GM12878 (cell line): ENCODE measurements around the gene KIF2C. TPM values are rescaled to one million over a fixed set of nuclear protein-coding genes. Genes with fewer than 3 reads are reported as not detected.

Experiments used
- ATAC-seq: fragments of 200-7000 bp; cut with Tn5 transposase; 3 replicates; pipeline ENCODE4 v1.9.1; 2020; ENCODE audit warnings: mild to moderate bottlenecking, moderate library complexity
- BruUV-seq: library from RNA; stranded (reverse); fragments of 400-500 nt; replicated peaks from 2 replicates; lab custom pipeline; 2021; lab: Mats Ljungman, UMichigan
- CTCF ChIA-PET: fragments of 300-600 bp; sonication (Branson Sonifier 250); formaldehyde crosslinking; extraction: SDS; loops from one replicate; lab custom pipeline; 2021; ENCODE audit warnings: inconsistent platforms; lab: Yijun Ruan, JAX
- POLR2A ChIA-PET: fragments of 350-600 bp; formaldehyde crosslinking; extraction: SDS; loops from one replicate; lab custom pipeline; 2021; ENCODE audit warnings: inconsistent platforms; lab: Charles Lee
- RAD21 ChIA-PET: fragments of 300-600 bp; sonication (Branson Sonifier 250); formaldehyde crosslinking; loops from one replicate; lab custom pipeline; 2023; ENCODE audit warnings: antibody characterized with exemption; ENCODE audit not compliant: unreplicated experiment; lab: Charles Lee
- SMC1A ChIA-PET: fragments of 300-600 bp; sonication (Branson Sonifier 250); formaldehyde crosslinking; loops from one replicate; lab custom pipeline; 2023; ENCODE audit not compliant: unreplicated experiment, uncharacterized antibody; lab: Charles Lee
- DNase-seq: peaks from one replicate; pipeline ENCODE4 v3.0.0-alpha.2; 2011; ENCODE audit warnings: low read depth, low spot score
- FAIRE-seq: peaks from 3 replicates; lab custom pipeline; 2011; peaks lifted over from hg19 to GRCh38; lab: Jason Lieb, UNC
- H2AFZ ChIP-seq: 2 replicates; pipeline ENCODE4 v1.6.0; 2011; ENCODE audit warnings: low read depth, low read length, control low read depth; ENCODE audit not compliant: control insufficient read depth
- H3K27ac ChIP-seq: 2 replicates; pipeline ENCODE4 v1.5.1; 2011; ENCODE audit warnings: control low read depth; ENCODE audit not compliant: control insufficient read depth, insufficient read depth
- H3K27me3 ChIP-seq, 2 experiments: replicated peaks in 1 of 2; 2 replicates each; pipeline versions ENCODE4 v1.6.0 to v1.6.1; 2011; ENCODE audit warnings: low read length in 1 of 2; ENCODE audit not compliant: control insufficient read depth in 2 of 2, insufficient read depth in 2 of 2
- H3K36me3 ChIP-seq, 2 experiments: 2 replicates each; pipeline ENCODE4 v1.5.1; 2011; ENCODE audit warnings: low read length in 1 of 2; ENCODE audit not compliant: control insufficient read depth in 2 of 2, insufficient read depth in 2 of 2
- H3K4me1 ChIP-seq: 2 replicates; pipeline ENCODE4 v1.6.1; 2011; ENCODE audit warnings: mild to moderate bottlenecking, low read length, moderate library complexity, mixed read lengths; ENCODE audit not compliant: control insufficient read depth, insufficient read depth
- H3K4me2 ChIP-seq: 2 replicates; pipeline ENCODE4 v1.6.0; 2011; ENCODE audit warnings: control low read depth; ENCODE audit not compliant: control insufficient read depth, insufficient read depth
- H3K4me3 ChIP-seq: fragments of 200-600 bp; sonication (generic); 2 replicates; pipeline ENCODE4 v1.5.1; 2016
- H3K79me2 ChIP-seq: 2 replicates; pipeline ENCODE4 v1.6.0; 2011; ENCODE audit warnings: low read length; ENCODE audit not compliant: control insufficient read depth, insufficient read depth
- H3K9ac ChIP-seq: 2 replicates; pipeline ENCODE4 v1.8.0; 2011; ENCODE audit warnings: low read length, control low read depth, mixed read lengths; ENCODE audit not compliant: control insufficient read depth, insufficient read depth
- H3K9me3 ChIP-seq: replicated peaks from 3 replicates; pipeline ENCODE4 v1.5.1; 2011; ENCODE audit warnings: mild to moderate bottlenecking, low read length; ENCODE audit not compliant: control insufficient read depth, insufficient read depth
- H4K20me1 ChIP-seq: 2 replicates; pipeline ENCODE4 v1.6.0; 2011; ENCODE audit not compliant: control insufficient read depth, insufficient read depth
- IRF5 ChIP-seq: fragments of 450-650 bp; IDR thresholded peaks from 2 replicates; pipeline ENCODE4 v1.6.1; 2017; ENCODE audit warnings: borderline replicate concordance
- MEF2B ChIP-seq: fragments of 450-650 bp; IDR thresholded peaks from 2 replicates; pipeline ENCODE4 v1.6.1; 2018; ENCODE audit warnings: mild to moderate bottlenecking, moderate library complexity; ENCODE audit not compliant: partially characterized antibody, poor library complexity, severe bottlenecking
- MTA3 ChIP-seq: IDR thresholded peaks from 2 replicates; pipeline ENCODE4 v1.6.1; 2012; ENCODE audit warnings: low read length, inconsistent platforms, borderline replicate concordance
- NR2C2 ChIP-seq: IDR thresholded peaks from 2 replicates; pipeline ENCODE4 v1.6.1; 2011; ENCODE audit warnings: borderline replicate concordance, low read depth; ENCODE audit not compliant: control insufficient read depth, insufficient read length
- PKNOX1 ChIP-seq: fragments of 450-650 bp; IDR thresholded peaks from 2 replicates; pipeline ENCODE4 v1.6.1; 2016; ENCODE audit warnings: mild to moderate bottlenecking
- POLR2AphosphoS5 ChIP-seq: IDR thresholded peaks from 2 replicates; pipeline ENCODE4 v1.6.1; 2011; ENCODE audit warnings: mild to moderate bottlenecking, low read length, inconsistent platforms
- RAD21 ChIP-seq: IDR thresholded peaks from 2 replicates; pipeline ENCODE4 v1.6.1; 2011; ENCODE audit warnings: mild to moderate bottlenecking, low read depth, low read length, moderate library complexity; ENCODE audit not compliant: insufficient read depth
- RAD51 ChIP-seq: fragments of 450-650 bp; IDR thresholded peaks from 2 replicates; pipeline ENCODE4 v1.6.1; 2016; ENCODE audit warnings: moderate library complexity, mild to moderate bottlenecking, inconsistent platforms
- RELB ChIP-seq: fragments of 450-650 bp; IDR thresholded peaks from 2 replicates; pipeline ENCODE4 v1.6.1; 2017; ENCODE audit warnings: low read depth, mild to moderate bottlenecking, moderate library complexity
- RUNX3 ChIP-seq: IDR thresholded peaks from 2 replicates; pipeline ENCODE4 v1.6.1; 2012; ENCODE audit warnings: low read length, inconsistent platforms
- SKIL ChIP-seq: fragments of 450-650 bp; IDR thresholded peaks from 2 replicates; pipeline ENCODE4 v1.6.1; 2017; ENCODE audit warnings: mild to moderate bottlenecking, low read depth, inconsistent platforms; ENCODE audit not compliant: poor library complexity, severe bottlenecking
- SMAD5 ChIP-seq: IDR thresholded peaks from 2 replicates; pipeline ENCODE4 v1.6.1; 2016; ENCODE audit warnings: antibody characterized with exemption, low read depth
- TCF3 ChIP-seq: IDR thresholded peaks from 2 replicates; pipeline ENCODE4 v1.6.1; 2012; ENCODE audit warnings: low read depth, mild to moderate bottlenecking, low read length, borderline replicate concordance; ENCODE audit not compliant: insufficient read depth
- WRNIP1 ChIP-seq: IDR thresholded peaks from 2 replicates; pipeline ENCODE4 v1.6.1; 2011; ENCODE audit warnings: low read depth, low read length, improper control_type of control experiment, borderline replicate concordance
- ZNF217 ChIP-seq: fragments of 450-650 bp; IDR thresholded peaks from 2 replicates; pipeline ENCODE4 v1.6.1; 2017; ENCODE audit warnings: antibody characterized with exemption, mild to moderate bottlenecking
- ZSCAN29 ChIP-seq: fragments of 450-650 bp; IDR thresholded peaks from 2 replicates; pipeline ENCODE4 v1.6.1; 2017; ENCODE audit warnings: mild to moderate bottlenecking, moderate library complexity
- WGBS: methylation state at CpG from one replicate; pipeline ENCODE4 v1.1.6; 2016; ENCODE audit warnings: low lambda C conversion rate; ENCODE audit not compliant: insufficient replicate concordance, insufficient coverage; ENCODE audit errors: missing lambda C conversion rate; 5-methylcytosine and 5-hydroxymethylcytosine counted together
- in situ Hi-C: fragments of 300-500 bp; cut with MboI; formaldehyde crosslinking; loops from 9 replicates; pipeline ENCODE4 v1.14.3; 2018; ENCODE audit warnings: mixed read lengths
- intact Hi-C: fragments of 100-400 bp; cut with micrococcal nuclease; formaldehyde crosslinking; loops from one replicate; pipeline ENCODE4 v1.14.2; 2022; ENCODE audit not compliant: unreplicated experiment
- polyA plus RNA-seq, 11 experiments: library from polyadenylated mRNA; depleted of rRNA in 4 of 11; unstranded in 6 of 11; stranded (reverse) in 5 of 11; fragments of >200 nt; fragmentation: Nextera tagmentation in 4 of 11; fragmentation: Illumina TruSeq in 1 of 11; extraction: Ambion mirVana in 4 of 11; extraction: Trizol in 1 of 11; gene quantifications; 1 replicate in 1 of 11; 2 replicates in 10 of 11; pipeline versions ENCODE4 v1.2.1 to v1.2.3, GENCODE V29; 2011 to 2016; ENCODE audit warnings: inconsistent platforms in 2 of 11, missing spikeins in 2 of 11, low read depth in 1 of 11
- total RNA-seq, 4 experiments: library from RNA; depleted of rRNA in 3 of 4; stranded (reverse); fragments of >200 nt in 3 of 4; fragmentation: Illumina TruSeq in 1 of 4; extraction: Trizol in 1 of 4; gene quantifications; 2 replicates each; pipeline versions ENCODE4 v1.2.1 to v1.2.3, GENCODE V29; 2013 to 2021

KIF2C gene
- total and polyA plus RNA-seq, 10 of the 15 experiments (the other 5 are each of a cell fraction or from before 2014, with no cell fraction given): 42.3 to 104 (median 83.8) TPM

GRCh38 chr1:44778705-44779576 lies 39.3 kb downstream of the KIF2C start:
- BruUV-seq: no TSS peak
- in situ Hi-C loops: no loop called here
- H2AFZ ChIP-seq: no peak overlapping the region
- intact Hi-C loops: loop anchor here (5.0 kb wide), 1 partner anchor 38 kb away; no protein-coding TSS in a partner anchor
- ChIA-PET RAD21 (no interaction called here), SMC1A (interaction anchor here (0.6 kb wide), 1 partner anchor 78 kb away, joined by 3 read pairs; no protein-coding TSS in a partner anchor), POLR2A (interaction anchor here (0.6 to 1.6 kb wide), 4 partner anchors 21 to 768 kb away, joined by 3 to 4 read pairs (median 4); partner anchors contain the start of gene PLK3), CTCF (interaction anchor here (0.8 to 1.5 kb wide), 3 partner anchors 21 to 233 kb away, joined by 3 to 4 read pairs (median 3); partner anchors contain the start of genes PLK3 and UROD)
- H3K4me3 ChIP-seq: peak overlapping the region; percentile 73; the same call in 1 of the 2 replicates
- no peaks in the 10 kb centered on the region for H3K9me3 ChIP-seq
- peaks cover 18% of the 10 kb centered on the region for H3K4me1 ChIP-seq
- no peak for FAIRE-seq
- peak overlapping the region; percentile 73 for H3K4me2 ChIP-seq
- DNase-seq: no peak
- no peak for TF ChIP-seq IRF5
- TF ChIP-seq MTA3: 0 out of 2 replicates have a peak, but pooled peaks have one; percentile 3
- TF ChIP-seq RUNX3: 0 out of 2 replicates have a peak, but pooled peaks have one; percentile 22
- TF ChIP-seq SMAD5: 0 out of 2 replicates have a peak, but pooled peaks have one; percentile 28
- TF ChIP-seq SKIL: no peak
- no peak for TF ChIP-seq ZNF217
- TF ChIP-seq POLR2AphosphoS5: peak; percentile 66
- no peak for TF ChIP-seq PKNOX1
- TF ChIP-seq RAD51: no peak
- TF ChIP-seq ZSCAN29: no peak
- no peak for TF ChIP-seq TCF3
- no peak for TF ChIP-seq RELB
- TF ChIP-seq NR2C2: no peak
- TF ChIP-seq WRNIP1: no peak
- TF ChIP-seq MEF2B: no peak
- no peak for TF ChIP-seq RAD21
- H3K27ac ChIP-seq: no peak overlapping the region
- WGBS: 88% methylated on average over 6 of the region's 6 CpGs
- H3K36me3 ChIP-seq: peaks cover 8 to 30% of the 10 kb centered on the region in 2 experiments
- ATAC-seq: no peak
- peaks cover 12% of the 10 kb centered on the region for H4K20me1 ChIP-seq
- no peak overlapping the region for H3K9ac ChIP-seq
- H3K79me2 ChIP-seq: peaks cover 43% of the 10 kb centered on the region
- H3K27me3 ChIP-seq: no peaks in the 10 kb centered on the region
